Activated CD4-positive, alpha-beta T cell treated with anti-CD3 and anti-CD28 coated beads, Interleukin-2, amount 10 ng/mL, durations not matched to agents 24 days and 14 days (primary cell): ENCODE measurements around the gene HOXA5. TPM values are rescaled to one million over a fixed set of nuclear protein-coding genes. Genes with fewer than 3 reads are reported as not detected.

Source experiments
- DNase-seq: peaks from one replicate; pipeline ENCODE4 v3.0.0; 2022
- H3K27ac Mint-ChIP-seq: one replicate; pipeline ENCODE4 v1.8.0; 2022; ENCODE audit warnings: mild to moderate bottlenecking, mixed read lengths
- H3K27me3 Mint-ChIP-seq: one replicate; pipeline ENCODE4 v1.8.0; 2022; ENCODE audit warnings: mixed read lengths
- H3K36me3 Mint-ChIP-seq: one replicate; pipeline ENCODE4 v1.8.0; 2022; ENCODE audit warnings: low read depth, mild to moderate bottlenecking, mixed read lengths
- H3K4me1 Mint-ChIP-seq: one replicate; pipeline ENCODE4 v1.8.0; 2021; ENCODE audit warnings: mixed read lengths
- H3K4me3 Mint-ChIP-seq: one replicate; pipeline ENCODE4 v1.8.0; 2022; ENCODE audit warnings: mild to moderate bottlenecking, moderate library complexity, mixed read lengths
- H3K9me3 Mint-ChIP-seq: one replicate; pipeline ENCODE4 v1.8.0; 2021; ENCODE audit warnings: mixed read lengths
- intact Hi-C: fragments of 100-400 bp; cut with micrococcal nuclease; formaldehyde crosslinking; loops from one replicate; pipeline ENCODE4 v1.15.1; 2023
- total RNA-seq: library from RNA; stranded (reverse); gene quantifications from 2 replicates; pipeline ENCODE4 v1.2.3, GENCODE V29; 2022

Gene HOXA5
- total RNA-seq, 1 donor from 2014 or later, result not detected

DNA sequence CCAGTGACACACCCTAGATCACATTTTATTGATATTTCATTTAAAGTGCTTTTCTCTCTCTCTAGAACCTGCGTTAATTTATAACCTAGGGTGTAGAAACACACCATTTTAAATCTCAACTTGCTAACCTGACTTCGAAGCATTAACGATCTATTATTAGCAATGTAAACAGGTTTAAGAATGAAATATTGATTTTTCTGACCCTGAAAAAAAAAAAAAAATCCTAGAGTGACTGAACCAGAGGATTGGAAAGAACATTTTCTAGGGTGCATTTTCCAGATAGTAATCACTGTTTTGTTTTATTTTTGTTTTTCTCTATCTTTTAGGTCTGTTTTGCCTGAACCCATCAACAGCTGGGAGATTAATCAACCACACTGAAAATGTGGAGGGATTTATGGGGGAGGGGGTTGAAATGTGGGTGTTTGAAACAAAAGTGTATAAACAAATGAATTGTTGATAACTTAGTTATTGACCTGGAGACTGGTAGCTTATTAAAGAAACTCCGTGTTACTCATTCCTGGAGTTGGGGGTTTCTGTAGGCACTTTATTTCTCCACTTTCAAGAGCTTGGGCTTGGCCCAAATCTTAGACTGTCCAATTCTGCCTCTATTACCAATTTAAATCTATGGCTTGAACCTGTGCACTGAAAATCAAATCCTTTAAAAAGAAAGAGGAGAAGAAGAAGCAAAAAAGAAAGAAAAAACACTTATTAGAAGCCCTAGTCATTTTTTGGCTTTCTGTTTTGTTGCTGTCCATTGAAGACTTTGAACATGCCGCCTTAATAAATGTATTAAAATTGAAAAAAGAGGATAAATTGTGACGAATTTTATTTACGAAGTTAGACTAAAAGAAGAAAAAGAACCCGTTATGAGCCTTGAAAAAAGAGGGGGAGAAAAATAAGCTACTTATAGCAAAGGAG is 43.8 kb downstream of the HOXA5 start:
- DNase-seq, result no peak
- Mint-ChIP-seq H3K4me3 (no peak overlapping the region), H3K27ac (no peak overlapping the region), H3K27me3 (peaks cover 87% of the 10 kb centered on the region), H3K9me3 (peaks cover 4% of the 10 kb centered on the region), H3K36me3 (peaks cover 10% of the 10 kb centered on the region), H3K4me1 (peaks cover 21% of the 10 kb centered on the region)
- intact Hi-C loops, result loop anchor here (5.0 kb wide), 3 partner anchors 33 to 237 kb away; partner anchors contain the start of genes EVX1, HOXA4 and SKAP2

DNA sequence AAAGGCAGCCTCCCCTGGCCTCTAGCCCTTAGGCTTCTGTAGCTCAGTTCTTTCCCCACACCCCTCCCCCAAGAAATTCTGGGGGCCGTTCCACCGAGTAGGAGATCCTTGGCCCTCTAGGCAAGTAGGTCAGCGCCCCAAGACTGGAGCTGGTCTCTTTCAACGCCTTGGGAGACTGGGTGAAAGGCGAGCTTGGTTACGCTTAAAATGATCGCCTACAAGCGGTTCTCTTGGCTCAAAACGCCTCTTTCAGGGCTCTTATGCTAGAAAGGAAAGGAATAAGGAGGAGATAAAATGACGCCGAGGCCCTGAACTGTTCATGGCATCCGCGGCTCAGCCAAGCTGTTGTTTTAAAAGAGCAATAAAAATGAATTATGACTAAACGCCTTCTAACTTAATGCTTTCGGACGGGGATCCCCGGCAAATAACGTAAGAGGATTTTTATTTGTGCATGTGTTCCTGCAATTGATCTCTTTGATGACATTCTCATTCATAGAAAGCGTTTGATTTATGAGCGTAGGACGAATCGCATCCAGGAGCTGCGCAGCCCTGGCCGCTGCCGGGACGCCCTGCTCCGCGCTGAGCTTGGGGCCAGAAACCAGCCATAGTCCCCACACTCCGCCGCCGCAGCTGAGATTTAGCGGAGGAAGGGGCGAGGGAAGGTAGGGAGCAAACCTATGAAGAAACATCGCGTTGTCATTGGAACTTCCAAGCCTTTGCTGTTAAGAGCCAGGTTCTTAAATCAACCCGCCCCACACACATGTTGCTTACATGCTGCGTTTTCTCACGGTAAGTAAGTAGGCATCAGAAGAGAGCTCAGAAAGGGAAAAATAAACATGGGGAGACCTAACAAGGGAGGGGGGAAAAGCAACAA is 44.7 kb downstream of the HOXA5 start:
- Mint-ChIP-seq H3K27me3 (peaks cover 88% of the 10 kb centered on the region), H3K27ac (no peak overlapping the region), H3K4me3 (no peak overlapping the region), H3K4me1 (peaks cover 21% of the 10 kb centered on the region), H3K36me3 (peaks cover 10% of the 10 kb centered on the region), H3K9me3 (peaks cover 7% of the 10 kb centered on the region)
- no peak for DNase-seq
- intact Hi-C loops, result loop anchor here (5.0 kb wide), 3 partner anchors 33 to 237 kb away; partner anchors contain the start of genes EVX1, HOXA4 and SKAP2

DNA sequence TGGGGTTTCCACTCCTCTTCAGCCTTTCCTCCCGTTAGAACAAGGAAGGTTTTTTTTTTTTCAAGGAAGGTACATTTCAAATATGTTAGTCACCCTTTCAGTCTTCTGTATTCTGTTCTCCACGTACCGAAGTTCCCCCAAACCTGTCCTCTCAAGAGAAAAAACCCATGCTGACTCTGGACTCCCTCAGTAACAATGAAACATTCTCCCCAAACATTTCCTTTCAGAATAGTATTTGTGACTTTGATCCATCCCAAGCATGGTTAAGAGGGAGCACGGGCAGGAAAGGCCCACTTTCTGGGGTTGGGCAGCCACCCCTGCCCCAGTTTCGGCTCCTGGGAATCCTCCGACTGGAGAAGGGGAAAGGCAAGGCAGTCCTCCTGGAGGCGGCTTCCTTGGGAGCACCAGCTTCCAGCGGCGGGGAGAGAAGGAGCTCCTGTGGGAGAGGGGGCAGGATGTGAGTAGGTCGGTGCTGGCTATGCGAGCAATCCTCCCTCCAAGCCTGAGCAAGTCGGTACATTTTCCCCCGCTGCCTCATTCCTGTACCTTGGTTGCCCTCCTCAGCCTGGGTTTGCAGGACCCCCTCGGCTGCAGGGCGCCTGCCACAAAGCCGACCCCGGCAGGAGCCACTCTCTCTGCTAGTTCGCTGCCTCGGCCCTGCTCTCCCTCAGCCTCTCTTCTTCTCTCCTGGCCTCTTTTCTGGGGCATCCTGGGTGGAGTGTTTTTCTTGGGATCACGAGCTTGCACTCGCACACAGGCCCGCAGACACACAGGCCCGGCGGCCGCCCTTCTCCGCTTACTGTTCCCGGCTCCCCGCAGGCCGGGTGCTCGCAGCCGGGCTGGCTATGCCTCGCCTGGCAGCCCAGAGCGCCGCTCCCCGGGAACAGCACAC is 45.5 kb downstream of the HOXA5 start:
- Mint-ChIP-seq H3K4me3 (peak overlapping the region; percentile 85), H3K4me1 (peaks cover 20% of the 10 kb centered on the region), H3K36me3 (peaks cover 10% of the 10 kb centered on the region), H3K9me3 (peaks cover 7% of the 10 kb centered on the region), H3K27ac (no peak overlapping the region), H3K27me3 (peaks cover 88% of the 10 kb centered on the region)
- intact Hi-C loops, result loop anchor here (2.0 to 5.0 kb wide), 6 partner anchors 34 to 1237 kb away; partner anchors contain the start of genes EVX1, HOXA4 and SKAP2
- no peak for DNase-seq

DNA sequence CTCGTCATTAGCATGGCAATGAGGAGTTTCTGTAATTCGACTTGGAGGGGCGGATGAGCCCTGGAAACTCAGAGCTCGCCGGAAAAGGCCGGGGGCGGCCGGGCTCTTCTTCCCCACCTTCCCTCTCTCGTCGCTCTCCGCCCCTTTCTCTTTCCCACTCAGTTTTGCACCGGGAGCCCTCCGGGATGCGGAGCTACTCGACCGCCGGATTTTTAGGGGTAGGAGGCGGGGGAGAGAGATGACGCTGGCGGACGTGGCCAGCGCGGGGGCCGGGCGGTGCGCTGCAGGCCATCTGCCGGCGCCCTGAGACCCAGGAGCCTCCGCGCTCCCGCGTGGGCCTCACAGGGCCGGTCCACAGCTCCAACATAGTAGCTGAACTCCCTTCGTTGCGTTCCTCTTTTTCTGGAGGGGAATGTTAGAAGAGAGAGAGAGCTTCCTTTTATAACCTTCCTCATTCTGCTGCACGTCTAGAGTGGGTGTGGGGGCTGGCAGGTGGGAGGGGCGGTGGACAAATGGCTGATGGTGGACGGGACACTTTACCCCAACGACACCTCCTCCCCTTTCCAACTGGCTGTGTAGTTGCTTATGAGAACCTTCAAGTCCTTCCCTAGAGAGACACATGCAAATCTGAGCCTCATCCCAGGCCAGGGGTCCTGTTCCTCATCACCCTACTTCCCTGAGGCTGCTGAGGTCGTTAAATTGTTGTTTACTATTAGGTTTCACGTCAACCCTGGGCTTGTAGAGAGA is 46.5 kb downstream of the HOXA5 start:
- intact Hi-C loops, result loop anchor here (2.0 to 5.0 kb wide), 6 partner anchors 35 to 1236 kb away; partner anchors contain the start of genes EVX1, HOXA4 and SKAP2
- peaks cover 12% of the 10 kb centered on the region for H3K36me3 Mint-ChIP-seq
- peak; percentile 61 for DNase-seq
- H3K4me1 Mint-ChIP-seq, result peaks cover 17% of the 10 kb centered on the region
- H3K27ac Mint-ChIP-seq, result no peak overlapping the region
- H3K9me3 Mint-ChIP-seq, result peaks cover 7% of the 10 kb centered on the region
- H3K27me3 Mint-ChIP-seq, result peaks cover 90% of the 10 kb centered on the region
- H3K4me3 Mint-ChIP-seq, result peak overlapping the region; percentile 85

DNA sequence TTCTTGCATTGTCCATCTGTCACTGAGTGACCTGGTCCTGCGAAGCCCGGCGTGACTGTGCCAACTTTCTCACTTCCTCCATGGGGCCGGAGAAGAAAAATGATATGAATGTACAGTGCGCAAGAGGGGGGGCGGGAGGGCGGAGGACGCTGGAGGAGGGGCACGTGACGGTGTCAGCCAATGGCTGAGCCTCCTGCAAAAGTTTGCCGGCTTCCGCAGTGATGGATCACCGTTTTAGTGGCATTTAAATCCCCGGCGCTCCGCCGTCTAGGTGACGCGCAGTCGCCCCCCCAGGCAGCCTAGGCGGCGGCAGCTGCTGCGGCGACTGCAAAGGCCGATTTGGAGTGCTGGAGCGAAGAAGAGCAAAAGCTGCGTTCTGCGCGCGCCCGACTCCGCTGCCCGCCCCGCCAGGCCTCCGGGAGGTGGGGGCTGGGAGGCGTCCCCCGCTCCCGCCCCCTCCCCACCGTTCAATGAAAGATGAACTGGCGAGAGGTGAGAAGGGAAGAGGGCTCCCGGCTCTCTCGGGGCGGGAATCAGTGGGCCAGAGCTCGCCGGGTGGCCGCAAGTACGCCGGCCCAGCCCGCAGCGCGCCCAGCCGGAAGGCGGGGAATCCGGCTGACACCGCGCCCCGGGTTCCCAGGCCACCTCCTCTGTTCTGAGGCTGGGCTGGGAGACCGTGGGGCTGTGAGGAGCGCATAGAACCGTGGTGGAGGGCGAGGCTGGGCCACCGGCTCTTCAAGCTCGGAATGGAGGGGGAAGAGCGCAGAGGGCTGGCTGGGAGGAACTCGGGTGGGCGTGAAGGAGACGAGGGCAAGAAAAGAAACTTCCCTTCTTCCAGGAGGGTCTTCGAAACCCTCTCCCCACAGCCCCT is 47.3 kb downstream of the HOXA5 start, which contains the start of gene HOXA1:
TSS of gene HOXA1 (minus strand) at position 104 of the 871 bp plus-strand sequence. CDS start at position 16, 88 bp downstream.
- DNase-seq, result peak; percentile 88
- peaks cover 90% of the 10 kb centered on the region for H3K27me3 Mint-ChIP-seq

DNA sequence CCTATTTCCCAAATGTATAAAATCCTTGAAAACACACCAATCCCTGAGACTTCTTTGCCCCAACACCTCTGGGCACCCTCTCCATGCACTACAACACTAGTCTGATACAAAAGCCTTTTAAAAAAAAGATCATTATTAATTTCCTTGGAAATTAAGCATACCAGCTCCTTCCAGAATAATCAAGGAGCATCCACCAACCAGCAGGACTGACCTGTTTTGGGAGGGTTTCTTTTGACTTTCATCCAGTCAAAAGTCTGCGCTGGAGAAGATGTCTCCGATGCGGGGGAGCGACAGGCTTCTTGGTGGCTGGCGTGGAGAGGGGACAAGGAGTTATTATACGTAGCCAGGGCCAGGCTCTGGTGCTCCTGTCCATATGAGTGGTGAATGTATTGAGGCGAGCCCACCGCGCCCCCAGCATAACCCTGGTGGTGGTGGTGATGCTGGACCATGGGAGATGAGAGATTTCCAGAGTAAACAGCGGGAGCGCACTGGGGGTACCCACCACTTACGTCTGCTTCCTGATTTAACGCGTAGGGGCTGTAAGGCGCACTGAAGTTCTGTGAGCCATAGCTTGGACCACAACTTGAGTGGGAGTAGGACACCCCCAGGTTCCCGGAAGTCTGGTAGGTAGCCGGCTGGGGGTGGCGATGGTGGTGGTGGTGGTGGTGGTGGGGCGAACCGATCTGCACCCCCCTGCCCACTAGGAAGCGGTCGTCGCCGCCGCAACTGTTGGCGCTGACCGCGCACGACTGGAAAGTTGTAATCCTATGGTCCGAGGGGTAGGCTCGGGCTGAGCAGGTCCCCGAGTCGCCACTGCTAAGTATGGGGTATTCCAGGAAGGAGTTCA is 48.2 kb downstream of the HOXA5 start:
- H3K27me3 Mint-ChIP-seq, result peaks cover 90% of the 10 kb centered on the region
- DNase-seq, result no peak
- peaks cover 9% of the 10 kb centered on the region for H3K36me3 Mint-ChIP-seq
- H3K4me1 Mint-ChIP-seq, result peaks cover 17% of the 10 kb centered on the region
- H3K27ac Mint-ChIP-seq, result peak overlapping the region; percentile 62
- H3K4me3 Mint-ChIP-seq, result peak overlapping the region; percentile 85
- intact Hi-C loops, result loop anchor here (5.0 kb wide), 3 partner anchors 37 to 233 kb away; partner anchors contain the start of genes EVX1, HOXA4 and SKAP2
- H3K9me3 Mint-ChIP-seq, result peaks cover 7% of the 10 kb centered on the region

More for the DNA sequence above, 47.3 kb downstream of the HOXA5 start, which contains the start of gene HOXA1:
- Mint-ChIP-seq H3K9me3 (peaks cover 7% of the 10 kb centered on the region), H3K4me1 (peaks cover 17% of the 10 kb centered on the region), H3K4me3 (peak within 1 kb of the TSS; percentile 85), H3K36me3 (peaks cover 12% of the 10 kb centered on the region), H3K27ac (peak within 1 kb of the TSS; percentile 62)
- intact Hi-C loops, result loop anchor here (2.0 to 5.0 kb wide), 6 partner anchors 36 to 1235 kb away; partner anchors contain the start of genes EVX1, HOXA4 and SKAP2

DNA sequence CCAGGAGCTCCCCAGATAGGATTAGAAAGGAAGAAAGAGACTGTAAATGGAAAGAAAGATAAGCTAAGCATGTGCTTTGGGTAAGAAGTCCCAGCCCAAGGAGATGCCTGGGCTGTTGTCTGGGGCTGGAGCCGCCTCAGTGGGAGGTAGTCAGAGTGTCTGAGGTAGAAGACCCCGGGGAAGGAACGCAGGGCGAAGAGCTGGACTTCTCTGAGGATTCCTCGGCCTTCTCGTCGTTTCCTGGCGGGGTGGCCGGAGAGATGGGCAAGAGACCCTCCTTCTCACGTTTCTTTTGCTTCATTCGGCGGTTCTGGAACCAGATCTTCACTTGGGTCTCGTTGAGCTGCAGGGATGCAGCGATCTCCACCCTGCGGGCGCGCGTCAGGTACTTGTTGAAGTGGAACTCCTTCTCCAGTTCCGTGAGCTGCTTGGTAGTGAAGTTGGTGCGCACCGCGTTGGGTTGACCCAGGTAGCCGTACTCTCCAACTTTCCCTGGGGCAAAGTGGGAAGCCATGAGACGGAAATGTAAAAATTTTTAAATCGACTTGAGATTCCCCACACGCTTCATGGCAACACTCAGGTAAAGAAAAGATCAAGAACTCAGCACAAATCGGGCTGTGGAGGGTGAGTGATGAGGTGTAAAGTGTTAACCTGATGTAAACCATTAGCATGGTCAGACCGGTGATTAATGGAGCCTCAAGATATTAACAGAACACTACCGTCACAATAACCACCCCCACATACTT is 49.0 kb downstream of the HOXA5 start:
- H3K9me3 Mint-ChIP-seq, result peaks cover 7% of the 10 kb centered on the region
- peaks cover 7% of the 10 kb centered on the region for H3K36me3 Mint-ChIP-seq
- H3K4me3 Mint-ChIP-seq, result no peak overlapping the region
- H3K27ac Mint-ChIP-seq, result no peak overlapping the region
- intact Hi-C loops, result loop anchor here (5.0 kb wide), 3 partner anchors 38 to 232 kb away; partner anchors contain the start of genes EVX1, HOXA4 and SKAP2
- peaks cover 17% of the 10 kb centered on the region for H3K4me1 Mint-ChIP-seq
- no peak for DNase-seq
- peaks cover 90% of the 10 kb centered on the region for H3K27me3 Mint-ChIP-seq

DNA sequence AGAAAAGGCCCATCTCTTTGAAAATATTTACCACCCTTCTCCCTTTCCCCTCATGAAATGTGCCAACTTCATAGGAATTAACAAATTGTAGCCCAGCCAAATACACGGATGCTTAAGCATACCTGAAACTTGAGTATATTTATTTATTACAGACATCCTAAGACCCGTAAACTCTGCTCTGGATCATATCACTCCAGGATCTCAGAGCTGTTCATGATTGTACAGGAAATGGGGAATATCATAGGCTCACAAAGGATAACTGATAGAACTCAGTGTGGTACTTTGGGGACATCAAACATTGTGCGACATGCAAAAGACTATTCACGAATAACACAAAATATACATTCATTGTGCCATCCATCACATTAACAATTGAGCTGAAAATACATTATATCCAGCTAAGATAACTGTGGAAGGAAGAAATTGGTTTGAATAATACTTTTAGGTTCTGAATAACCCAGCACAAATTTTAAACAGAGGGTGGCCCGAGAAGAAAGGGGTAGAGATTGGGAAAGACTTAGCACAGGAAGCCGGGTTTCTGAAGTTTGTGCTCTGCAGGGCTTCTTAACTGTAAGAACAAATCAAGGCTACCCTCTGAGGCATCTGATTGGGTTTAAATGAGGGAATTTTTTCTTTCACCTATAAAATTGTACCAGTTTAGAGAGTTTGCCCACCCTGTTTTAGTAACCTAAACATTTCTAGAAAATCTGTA is 50.1 kb downstream of the HOXA5 start:
- H3K4me1 Mint-ChIP-seq, result peaks cover 14% of the 10 kb centered on the region
- no peak for DNase-seq
- intact Hi-C loops, result no loop called here
- H3K4me3 Mint-ChIP-seq, result no peak overlapping the region
- H3K36me3 Mint-ChIP-seq, result peaks cover 8% of the 10 kb centered on the region
- peaks cover 90% of the 10 kb centered on the region for H3K27me3 Mint-ChIP-seq
- H3K27ac Mint-ChIP-seq, result no peak overlapping the region
- peaks cover 12% of the 10 kb centered on the region for H3K9me3 Mint-ChIP-seq

DNA sequence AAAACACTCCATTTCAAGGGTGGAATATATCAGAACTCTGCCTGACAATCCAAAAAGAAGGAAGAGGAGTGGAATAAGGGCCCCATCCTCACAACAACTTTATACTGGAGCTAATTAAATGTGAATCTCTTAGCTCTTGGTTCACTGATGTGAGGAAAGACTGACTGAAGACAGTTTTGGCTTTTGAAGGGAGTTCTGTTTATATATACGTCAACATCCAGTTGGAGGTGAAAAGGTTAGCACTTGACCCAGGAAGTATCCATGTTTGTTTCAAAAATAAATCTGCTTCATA is 50.7 kb downstream of the HOXA5 start:
- Mint-ChIP-seq H3K36me3 (peaks cover 7% of the 10 kb centered on the region), H3K27me3 (peaks cover 87% of the 10 kb centered on the region), H3K4me3 (no peak overlapping the region), H3K27ac (no peak overlapping the region), H3K9me3 (peaks cover 12% of the 10 kb centered on the region), H3K4me1 (peaks cover 13% of the 10 kb centered on the region)
- intact Hi-C loops, result no loop called here
- DNase-seq, result no peak
